IMR-90 (cell line): Measurements from ENCODE around the gene ARHGEF7. TPM values are rescaled to one million over a fixed set of nuclear protein-coding genes. Genes with fewer than 3 reads are reported as not detected.
"Not testable (repeated sequence)": the region's sequence is repeated elsewhere in the genome, so short reads cannot be mapped to it uniquely, and the experiment has no call there.

Source experiments
- ATAC-seq: fragments of 200-7000 bp; cut with Tn5 transposase; 2 replicates; pipeline ENCODE4 v1.9.1; 2020; ENCODE audit warnings: low read depth, mild to moderate bottlenecking, moderate library complexity
- BruUV-seq: library from RNA; stranded (reverse); fragments of 400-500 nt; replicated peaks from 2 replicates; lab custom pipeline; 2021; lab: Mats Ljungman, UMichigan
- CTCF ChIA-PET: fragments of 300-600 bp; formaldehyde crosslinking; extraction: SDS; loops from one replicate; lab custom pipeline; 2021; ENCODE audit warnings: antibody characterized with exemption; lab: Yijun Ruan, JAX
- POLR2A ChIA-PET: fragments of 300-600 bp; sonication (Branson Sonifier 250); formaldehyde crosslinking; loops from one replicate; lab custom pipeline; 2022; ENCODE audit warnings: antibody characterized with exemption; ENCODE audit not compliant: unreplicated experiment; lab: Charles Lee
- DNase-seq: peaks from one replicate; pipeline ENCODE4 v3.0.0; 2013
- H2AFZ ChIP-seq: replicated peaks from 2 replicates; pipeline ENCODE3; 2013; ENCODE audit warnings: low read length, mild to moderate bottlenecking; ENCODE audit not compliant: poor library complexity
- H2AK5ac ChIP-seq: 2 replicates; pipeline ENCODE4 v1.6.1; 2013; ENCODE audit warnings: low read depth, low read length, inconsistent platforms
- H2AK9ac ChIP-seq: replicated peaks from 2 replicates; pipeline ENCODE3; 2013; ENCODE audit warnings: mild to moderate bottlenecking, low read depth, low read length, moderate library complexity; ENCODE audit not compliant: poor library complexity
- H2BK120ac ChIP-seq: 2 replicates; pipeline ENCODE4 v1.6.1; 2013; ENCODE audit warnings: low read depth, low read length, inconsistent platforms
- H2BK15ac ChIP-seq: 3 replicates; pipeline ENCODE4 v1.6.1; 2013; ENCODE audit warnings: low read depth, low read length, inconsistent platforms
- H2BK20ac ChIP-seq: 2 replicates; pipeline ENCODE4 v1.6.1; 2013; ENCODE audit warnings: low read depth, mild to moderate bottlenecking, inconsistent platforms, low read length, moderate library complexity
- H2BK5ac ChIP-seq: 2 replicates; pipeline ENCODE4 v1.6.1; 2013; ENCODE audit warnings: mild to moderate bottlenecking, low read depth, low read length, inconsistent platforms; ENCODE audit not compliant: poor library complexity, severe bottlenecking
- H3K14ac ChIP-seq: replicated peaks from 2 replicates; pipeline ENCODE4 v1.6.1; 2013; ENCODE audit warnings: low read depth, low read length, inconsistent platforms
- H3K18ac ChIP-seq: 2 replicates; pipeline ENCODE4 v1.6.1; 2013; ENCODE audit warnings: low read depth, low read length, control low read depth
- H3K23ac ChIP-seq: 2 replicates; pipeline ENCODE4 v1.6.1; 2013; ENCODE audit warnings: low read depth, low read length, inconsistent platforms
- H3K27ac ChIP-seq: 2 replicates; pipeline ENCODE4 v1.5.1; 2013; ENCODE audit warnings: mild to moderate bottlenecking, control low read depth, low read length; ENCODE audit not compliant: insufficient read depth
- H3K27me3 ChIP-seq: 2 replicates; pipeline ENCODE4 v1.6.1; 2013; ENCODE audit warnings: low read length; ENCODE audit not compliant: control insufficient read depth, insufficient read depth
- H3K36me3 ChIP-seq: 2 replicates; pipeline ENCODE4 v1.6.1; 2013; ENCODE audit warnings: low read length, mixed read lengths; ENCODE audit not compliant: control insufficient read depth, insufficient read depth
- H3K4ac ChIP-seq: 2 replicates; pipeline ENCODE4 v1.6.1; 2013; ENCODE audit warnings: low read depth, low read length, inconsistent platforms
- H3K4me1 ChIP-seq: 2 replicates; pipeline ENCODE4 v1.6.1; 2013; ENCODE audit warnings: low read length, mixed read lengths; ENCODE audit not compliant: control insufficient read depth, insufficient read depth
- H3K4me2 ChIP-seq: 2 replicates; pipeline ENCODE4 v1.6.1; 2013; ENCODE audit warnings: low read depth, mild to moderate bottlenecking, control low read depth, low read length, moderate library complexity
- H3K4me3 ChIP-seq: 2 replicates; pipeline ENCODE4 v1.5.1; 2013; ENCODE audit warnings: low read depth, mild to moderate bottlenecking, control low read depth, low read length, moderate library complexity; ENCODE audit not compliant: insufficient read depth
- H3K56ac ChIP-seq: 2 replicates; pipeline ENCODE4 v1.6.1; 2013; ENCODE audit warnings: low read length, inconsistent platforms; ENCODE audit not compliant: insufficient read depth; ENCODE audit errors: extremely low read depth
- H3K79me1 ChIP-seq, 2 experiments: 2 replicates each; pipeline ENCODE4 v1.6.1; 2013; ENCODE audit warnings: low read length in 2 of 2, inconsistent platforms in 1 of 2, low read depth in 1 of 2
- H3K9ac ChIP-seq: 2 replicates; pipeline ENCODE4 v1.6.1; 2013; ENCODE audit warnings: low read depth, low read length, control low read depth
- H3K9me1 ChIP-seq: 2 replicates; pipeline ENCODE4 v1.6.1; 2013; ENCODE audit warnings: low read length, inconsistent platforms; ENCODE audit not compliant: insufficient read depth
- H3K9me3 ChIP-seq: 2 replicates; pipeline ENCODE4 v1.6.1; 2013; ENCODE audit warnings: low read length; ENCODE audit not compliant: control insufficient read depth, insufficient read depth
- H4K20me1 ChIP-seq: 2 replicates; pipeline ENCODE4 v1.6.1; 2013; ENCODE audit warnings: low read length, inconsistent platforms; ENCODE audit not compliant: insufficient read depth
- H4K5ac ChIP-seq: 2 replicates; pipeline ENCODE4 v1.6.1; 2013; ENCODE audit warnings: mild to moderate bottlenecking, low read depth, low read length, control low read depth
- H4K8ac ChIP-seq, 2 experiments: 2 replicates each; pipeline ENCODE4 v1.6.1; 2013; ENCODE audit warnings: low read depth in 2 of 2, low read length in 2 of 2, control low read depth in 1 of 2, inconsistent platforms in 1 of 2
- H4K91ac ChIP-seq: 2 replicates; pipeline ENCODE4 v1.6.1; 2013; ENCODE audit warnings: low read depth, low read length, inconsistent platforms; ENCODE audit not compliant: insufficient read depth
- WGBS, 2 experiments: methylation state at CpG; one replicate each; pipeline versions ENCODE4 v1.1.5 to v1.1.7; 2013; ENCODE audit warnings: missing lambda C conversion rate in 2 of 2; ENCODE audit not compliant: insufficient read length in 1 of 2; ENCODE audit errors: extremely low coverage in 2 of 2; 5-methylcytosine and 5-hydroxymethylcytosine counted together
- dilution Hi-C: fragments of 300-500 bp; cut with HindIII; formaldehyde crosslinking; loops from one replicate; pipeline ENCODE4 v1.14.3; 2018; ENCODE audit warnings: low sequenced_read_pairs; ENCODE audit not compliant: unreplicated experiment
- in situ Hi-C: fragments of 300-500 bp; cut with MboI; formaldehyde crosslinking; loops from 3 replicates; pipeline ENCODE4 v1.14.3; 2019; ENCODE audit warnings: low sequenced_read_pairs, inconsistent platforms, mixed read lengths
- intact Hi-C: fragments of 100-400 bp; cut with micrococcal nuclease; formaldehyde crosslinking; loops from 2 replicates; pipeline ENCODE4 v1.10.0; 2022
- polyA plus RNA-seq, 3 experiments: library from polyadenylated mRNA; depleted of rRNA; stranded (reverse); fragments of >200 nt; gene quantifications; 2 replicates each; pipeline ENCODE4 v1.2.3, GENCODE V29; 2012; ENCODE audit warnings: low replicate concordance in 1 of 3
- total RNA-seq: library from RNA; depleted of rRNA; stranded (reverse); fragments of >200 nt; gene quantifications from 2 replicates; pipeline ENCODE4 v1.2.3, GENCODE V29; 2012

ARHGEF7 gene
- total and polyA plus RNA-seq, 2 of the 4 experiments (the other 2 are of a cell fraction): 32.9 to 59.0 TPM

GRCh38 chr13:111189516-111189915 is 74.4 kb downstream of the ARHGEF7 start:
- in situ Hi-C loops, H2BK15ac ChIP-seq, H2BK120ac ChIP-seq, H2AFZ ChIP-seq, H3K18ac ChIP-seq, H3K9me3 ChIP-seq, dilution Hi-C loops, H3K14ac ChIP-seq, POLR2A ChIA-PET, H4K8ac ChIP-seq, H4K5ac ChIP-seq, intact Hi-C loops, H3K9ac ChIP-seq, ATAC-seq, H3K27me3 ChIP-seq, H3K4me2 ChIP-seq, H2BK5ac ChIP-seq, H3K4me3 ChIP-seq, DNase-seq, H2BK20ac ChIP-seq, H2AK5ac ChIP-seq, BruUV-seq, CTCF ChIA-PET, H3K56ac ChIP-seq, H3K36me3 ChIP-seq, H3K27ac ChIP-seq, H2AK9ac ChIP-seq, H3K4ac ChIP-seq, H4K91ac ChIP-seq, H3K23ac ChIP-seq: not testable (repeated sequence)
- peaks cover 25% of the 10 kb centered on the region for H3K9me1 ChIP-seq
- WGBS, 2 experiments: no CpG with 5 or more reads among the region's 9 CpGs
- H3K79me1 ChIP-seq: peaks cover 25 to 81% of the 10 kb centered on the region in 2 experiments
- peaks cover 11% of the 10 kb centered on the region for H3K4me1 ChIP-seq
- H4K20me1 ChIP-seq: peaks cover 51% of the 10 kb centered on the region

- H3K18ac ChIP-seq, CTCF ChIA-PET, H3K4me1 ChIP-seq, H2AK9ac ChIP-seq, H3K9ac ChIP-seq, H3K9me1 ChIP-seq, H3K36me3 ChIP-seq, H2BK15ac ChIP-seq, H3K23ac ChIP-seq, H4K8ac ChIP-seq, H2BK20ac ChIP-seq, H3K27me3 ChIP-seq, in situ Hi-C loops, BruUV-seq, dilution Hi-C loops, H3K27ac ChIP-seq, H3K4ac ChIP-seq, intact Hi-C loops, H2AK5ac ChIP-seq, H3K14ac ChIP-seq, H2BK120ac ChIP-seq, DNase-seq, ATAC-seq, H2AFZ ChIP-seq, H2BK5ac ChIP-seq, H3K4me3 ChIP-seq, POLR2A ChIA-PET, H4K91ac ChIP-seq, H4K5ac ChIP-seq, H3K4me2 ChIP-seq, H3K56ac ChIP-seq, H3K9me3 ChIP-seq: not testable (repeated sequence)
- Histone ChIP-seq H3K79me1 (peaks cover 22 to 76% of the 10 kb centered on the region in 2 experiments), H4K20me1 (peaks cover 17% of the 10 kb centered on the region)
- no CpG with 5 or more reads among the region's 5 CpGs for WGBS, 2 experiments
These were observed 78.1 kb downstream of the ARHGEF7 start for GRCh38 chr13:111193223-111193622.
